Gastroesophageal sphincter (tissue), 4 donors: ENCODE measurements around the gene VPS26C. TPM values are rescaled to one million over a fixed set of nuclear protein-coding genes. Genes with fewer than 3 reads are reported as not detected.

Experiments used
- ATAC-seq: fragments of 150-250 bp; one replicate; pipeline ENCODE4 v1.9.1; 2016; ENCODE audit warnings: mild to moderate bottlenecking, moderate library complexity
- H3K27ac ChIP-seq, 4 donors: fragments of 200-600 bp; sonication (generic) in 3 of 4; 1 replicate in 3 of 4; 2 replicates in 1 of 4; pipeline ENCODE4 v1.5.1; 2016 to 2019
- H3K27me3 ChIP-seq: fragments of 200-600 bp; sonication (generic); one replicate; pipeline ENCODE4 v1.5.1; 2019
- H3K36me3 ChIP-seq, 2 donors: fragments of 200-600 bp; sonication (generic); one replicate each; pipeline ENCODE4 v1.5.1; 2019; ENCODE audit warnings: control low read depth in 1 of 2
- H3K4me1 ChIP-seq, 3 donors: fragments of 200-600 bp; sonication (generic); 1 replicate in 2 of 3; 2 replicates in 1 of 3; pipeline ENCODE4 v1.5.1; 2016 to 2019; ENCODE audit warnings: control low read depth in 2 of 3
- H3K4me3 ChIP-seq, 2 donors: fragments of 200-600 bp; sonication (generic); one replicate each; pipeline ENCODE4 v1.5.1; 2019; ENCODE audit warnings: mild to moderate bottlenecking in 1 of 2, moderate library complexity in 1 of 2
- H3K9me3 ChIP-seq, 3 donors: fragments of 200-600 bp; sonication (generic); one replicate each; pipeline ENCODE4 v1.5.1; 2017 to 2019; ENCODE audit warnings: control low read depth in 2 of 3
- CTCF ChIP-seq, 4 experiments: fragments of 200-600 bp in 2 of 4; fragments of 450-650 bp in 2 of 4; sonication (generic) in 1 of 4; IDR thresholded peaks; one replicate each; pipeline ENCODE4 v1.5.1; 2017 to 2019; ENCODE audit warnings: antibody characterized with exemption in 4 of 4, mild to moderate bottlenecking in 2 of 4, moderate library complexity in 2 of 4
- EP300 ChIP-seq: sonication (generic); formaldehyde crosslinking; IDR thresholded peaks from one replicate; pipeline ENCODE4 v1.6.1; 2017; ENCODE audit warnings: antibody characterized with exemption, mild to moderate bottlenecking
- POLR2A ChIP-seq, 2 donors: fragments of 450-650 bp; IDR thresholded peaks; one replicate each; pipeline ENCODE4 v1.6.1; 2017; ENCODE audit warnings: antibody characterized with exemption in 2 of 2, mild to moderate bottlenecking in 2 of 2, moderate library complexity in 1 of 2
- POLR2AphosphoS5 ChIP-seq: sonication (generic); formaldehyde crosslinking; IDR thresholded peaks from one replicate; pipeline ENCODE4 v1.6.1; 2017; ENCODE audit warnings: antibody characterized with exemption
- WGBS, 2 donors: methylation state at CpG; one replicate each; pipeline ENCODE4 v1.1.5; 2018; ENCODE audit warnings: low coverage in 1 of 2; 5-methylcytosine and 5-hydroxymethylcytosine counted together
- total RNA-seq, 4 donors: library from RNA; depleted of rRNA; stranded (reverse); fragments of >200 nt; gene quantifications; one replicate each; pipeline ENCODE4 v1.1.0, GENCODE V29; 2016

Gene VPS26C
- total RNA-seq, 4 donors from 2014 or later, result 67.0 to 72.3 (median 68.4) TPM

- ATAC-seq, result no peak
- no peak overlapping the region for H3K27ac ChIP-seq
- no peak for TF ChIP-seq POLR2A (IDR thresholded peaks at IDR 0.05)
- no peak for TF ChIP-seq CTCF (IDR thresholded peaks at IDR 0.05)
- TF ChIP-seq EP300, result no peak
- no peak for TF ChIP-seq POLR2AphosphoS5
- H3K9me3 ChIP-seq, result no peaks in the 10 kb centered on the region
- H3K27me3 ChIP-seq, result no peaks in the 10 kb centered on the region
- peaks cover 0 to 95% of the 10 kb centered on the region in 2 donors for H3K36me3 ChIP-seq
- 84 to 87% methylated on average over 7 to 10 of the region's 12 CpGs for WGBS, 2 donors
- no peak overlapping the region for H3K4me3 ChIP-seq
- H3K4me1 ChIP-seq, result no peaks in the 10 kb centered on the region
Observed at GRCh38 chr21:37231249-37231645, 35.9 kb downstream of the VPS26C start.

GRCh38 chr21:37230632-37231248, 36.4 kb downstream of the VPS26C start:
- Histone ChIP-seq H3K27me3 (no peaks in the 10 kb centered on the region), H3K4me3 (no peak overlapping the region), H3K27ac (no peak overlapping the region), H3K9me3 (no peaks in the 10 kb centered on the region), H3K36me3 (peaks cover 0 to 96% of the 10 kb centered on the region in 2 donors), H3K4me1 (no peaks in the 10 kb centered on the region)
- 90% methylated on average over 2 to 16 of the region's 23 CpGs for WGBS, 2 donors
- ATAC-seq, result no peak
- TF ChIP-seq CTCF (IDR thresholded peaks at IDR 0.05) (no peak), POLR2AphosphoS5 (no peak), EP300 (no peak), POLR2A (IDR thresholded peaks at IDR 0.05) (no peak)

- no peak for ATAC-seq
- Histone ChIP-seq H3K4me3 (no peak overlapping the region), H3K27ac (no peak overlapping the region), H3K27me3 (no peaks in the 10 kb centered on the region), H3K4me1 (no peaks in the 10 kb centered on the region), H3K36me3 (peaks cover 0 to 100% of the 10 kb centered on the region in 2 donors), H3K9me3 (no peaks in the 10 kb centered on the region)
- 98 to 100% methylated on average over 1 to 8 of the region's 16 CpGs for WGBS, 2 donors
- TF ChIP-seq CTCF (IDR thresholded peaks at IDR 0.05), result no peak
- no peak for TF ChIP-seq EP300
- TF ChIP-seq POLR2AphosphoS5, result no peak
- TF ChIP-seq POLR2A (IDR thresholded peaks at IDR 0.05), result no peak
Observed at GRCh38 chr21:37228003-37228400, 39.1 kb downstream of the VPS26C start.

- TF ChIP-seq CTCF (IDR thresholded peaks at IDR 0.05) (no peak), EP300 (no peak), POLR2AphosphoS5 (no peak), POLR2A (IDR thresholded peaks at IDR 0.05) (no peak)
- 90 to 94% methylated on average over 14 of the region's 38 CpGs for WGBS, 2 donors
- H3K36me3 ChIP-seq, result peaks cover 0 to 94% of the 10 kb centered on the region in 2 donors
Observed at GRCh38 chr21:37227071-37228002, 39.8 kb downstream of the VPS26C start.

More at GRCh38 chr21:37227071-37228002, 39.8 kb downstream of the VPS26C start:
- Histone ChIP-seq H3K27me3 (no peaks in the 10 kb centered on the region), H3K27ac (no peak overlapping the region), H3K4me3 (no peak overlapping the region), H3K4me1 (no peaks in the 10 kb centered on the region), H3K9me3 (no peaks in the 10 kb centered on the region)
- ATAC-seq, result no peak
